BLaER1 treated with 17β-estradiol and CSF1 and Interleukin-3, amounts not matched to agents 10 nM and 100 nM (cell line): ENCODE data around the gene EGFL6.
"Not testable (repeated sequence)": the region's sequence is repeated elsewhere in the genome, so short reads cannot be mapped to it uniquely, and the experiment has no call there.

Experiments used
- H3K27ac ChIP-seq, 11 experiments: shearing (Covaris generic); formaldehyde crosslinking; 2 replicates each; pipeline ENCODE4 v1.8.1; 2022
- H3K27me3 ChIP-seq, 11 experiments: shearing (Covaris generic); formaldehyde crosslinking; 2 replicates each; pipeline ENCODE4 v1.8.1; 2022
- H3K36me3 ChIP-seq, 11 experiments: shearing (Covaris generic); formaldehyde crosslinking; 2 replicates each; pipeline ENCODE4 v1.8.1; 2022
- H3K4me1 ChIP-seq, 10 experiments: shearing (Covaris generic); formaldehyde crosslinking; 2 replicates each; pipeline ENCODE4 v1.8.1; 2022
- H3K4me2 ChIP-seq, 11 experiments: shearing (Covaris generic); formaldehyde crosslinking; 2 replicates each; pipeline ENCODE4 v1.8.1; 2022
- H3K4me3 ChIP-seq, 10 experiments: shearing (Covaris generic); formaldehyde crosslinking; 2 replicates each; pipeline ENCODE4 v1.8.1; 2022
- H3K9ac ChIP-seq, 11 experiments: shearing (Covaris generic); formaldehyde crosslinking; 2 replicates each; pipeline ENCODE4 v1.8.1; 2022
- H3K9me3 ChIP-seq, 11 experiments: shearing (Covaris generic); formaldehyde crosslinking; replicated peaks in 1 of 11; 2 replicates each; pipeline ENCODE4 v1.8.1; 2022
- H4K20me1 ChIP-seq, 11 experiments: shearing (Covaris generic); formaldehyde crosslinking; 2 replicates each; pipeline ENCODE4 v1.8.1; 2022
- Cebpa-rat ChIP-seq, 11 experiments: shearing (Covaris generic); IDR thresholded peaks; 2 replicates each; pipeline ENCODE4 v1.8.1; 2022

EGFL6 gene

GRCh38 chrX:13664020-13664419 is 94.6 kb downstream of the EGFL6 start:
- Histone ChIP-seq H3K4me1 (peaks cover 0 to 67% (median 3%) of the 10 kb centered on the region in 10 experiments; a peak in 9 of 20 replicates), H3K4me3 (no peak overlapping the region), H3K27ac (peak overlapping the region in 2 of 11 experiments; percentile 42 to 46; a peak in 3 of 22 replicates), H3K27me3 (peaks cover 95 to 100% (median 99%) of the 10 kb centered on the region in 11 experiments), H3K9ac (no peak overlapping the region), H3K4me2 (peak overlapping the region in 1 of 11 experiments; percentile 50; a peak in 1 of 22 replicates), H4K20me1 (peaks cover 0 to 30% (median 3%) of the 10 kb centered on the region in 11 experiments; a peak in 10 of 22 replicates), H3K36me3 (peaks cover 0 to 16% (median 0%) of the 10 kb centered on the region in 11 experiments; a peak in 6 of 22 replicates), H3K9me3 (0 out of 22 replicates have a peak, but pooled peaks cover 0 to 4% (median 0%) of the 10 kb centered on the region in 11 experiments)
- no peak for TF ChIP-seq Cebpa-rat (IDR thresholded peaks at IDR 0.05)

DNA sequence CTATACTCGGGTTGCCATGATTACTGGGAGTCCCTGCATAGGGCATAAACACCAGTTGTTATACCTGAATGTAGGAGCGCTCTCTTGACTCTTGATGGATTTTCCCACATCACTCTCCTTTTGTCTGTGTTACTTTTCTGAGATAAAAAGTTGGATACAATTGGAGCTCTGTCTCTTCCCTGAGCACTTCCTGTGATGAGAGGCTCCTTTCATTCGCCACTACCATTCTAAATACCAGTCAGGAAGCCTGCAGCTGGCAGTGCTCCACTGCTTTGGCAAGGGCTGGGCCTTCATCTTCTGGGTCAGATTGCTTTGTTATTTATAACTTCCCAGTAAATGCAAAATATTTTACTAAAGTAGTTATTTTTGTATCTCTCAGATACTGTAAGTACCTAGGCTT is 97.4 kb downstream of the EGFL6 start:
- H3K4me1 ChIP-seq = peaks cover 0 to 63% (median 0%) of the 10 kb centered on the region in 10 experiments; a peak in 6 of 20 replicates
- no peak overlapping the region for H3K27ac ChIP-seq
- peak overlapping the region in 2 of 11 experiments; percentile 31 to 50; a peak in 2 of 22 replicates for H3K4me2 ChIP-seq
- peaks cover 0 to 10% (median 4%) of the 10 kb centered on the region in 11 experiments; a peak in 4 of 22 replicates for H3K9me3 ChIP-seq
- TF ChIP-seq Cebpa-rat (IDR thresholded peaks at IDR 0.05) = no peak
- peaks cover 99 to 100% (median 100%) of the 10 kb centered on the region in 11 experiments for H3K27me3 ChIP-seq
- no peak overlapping the region for H3K4me3 ChIP-seq
- H4K20me1 ChIP-seq = peaks cover 0 to 35% (median 3%) of the 10 kb centered on the region in 11 experiments; a peak in 10 of 22 replicates
- no peak overlapping the region for H3K9ac ChIP-seq
- peaks cover 0 to 16% (median 0%) of the 10 kb centered on the region in 11 experiments; a peak in 5 of 22 replicates for H3K36me3 ChIP-seq

DNA sequence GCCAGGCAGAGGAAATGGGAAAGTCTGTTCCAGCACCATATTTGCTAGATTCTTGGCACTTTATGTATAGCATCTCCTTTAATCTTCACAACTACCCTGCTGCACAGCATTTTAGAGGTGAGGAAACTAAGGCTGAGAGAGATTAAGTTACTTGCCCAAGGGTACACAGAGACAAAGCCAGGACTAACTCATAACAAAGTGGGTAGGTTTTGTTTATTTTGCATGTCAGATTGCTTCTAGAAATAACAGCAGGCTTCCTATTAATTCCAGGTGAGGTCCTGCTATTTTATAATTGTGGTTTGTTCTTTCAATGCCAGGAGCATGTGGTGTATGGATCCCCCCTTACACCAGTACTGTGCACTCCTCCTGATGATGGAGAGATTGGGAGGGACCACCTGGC is 98.5 kb downstream of the EGFL6 start:
- Histone ChIP-seq H3K4me2 (no peak overlapping the region), H3K36me3 (peaks cover 0 to 11% (median 0%) of the 10 kb centered on the region in 11 experiments; a peak in 4 of 22 replicates), H3K9me3 (peaks cover 0 to 15% (median 4%) of the 10 kb centered on the region in 11 experiments; a peak in 11 of 22 replicates)

DNA sequence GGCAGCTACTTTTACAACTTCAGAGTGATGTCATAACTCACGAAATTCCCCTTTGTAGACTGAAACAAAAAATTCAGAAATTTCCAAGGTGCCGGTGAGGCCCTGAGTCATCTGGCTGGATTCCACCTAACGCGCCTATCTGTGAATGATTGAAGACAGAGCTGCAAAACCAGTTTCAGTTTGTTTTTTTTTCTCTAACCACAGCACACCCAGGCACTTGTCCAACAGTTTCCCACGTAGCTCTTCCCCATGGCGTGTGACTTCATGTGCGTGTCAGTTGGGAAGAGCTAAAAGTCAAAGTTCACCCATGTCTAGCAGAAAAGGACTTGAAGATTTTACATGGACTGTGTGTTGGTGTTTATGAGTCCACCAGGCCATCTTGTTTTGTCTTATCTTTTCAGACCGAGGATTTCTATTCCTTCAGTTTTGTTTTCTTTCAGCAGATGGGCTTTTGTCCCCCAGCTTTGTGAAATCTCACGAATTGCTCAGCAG is 99.9 kb downstream of the EGFL6 start:
- Histone ChIP-seq H3K4me3 (no peak overlapping the region), H4K20me1 (peaks cover 0 to 19% (median 0%) of the 10 kb centered on the region in 11 experiments; a peak in 7 of 22 replicates), H3K9ac (no peak overlapping the region), H3K27me3 (peaks cover 93 to 95% (median 94%) of the 10 kb centered on the region in 11 experiments), H3K27ac (no peak overlapping the region), H3K4me1 (peaks cover 0 to 44% (median 0%) of the 10 kb centered on the region in 10 experiments; a peak in 6 of 20 replicates), H3K36me3 (no peaks in the 10 kb centered on the region; a peak in 1 of 22 replicates), H3K4me2 (peak overlapping the region in 2 of 11 experiments; percentile 21 to 40; a peak in 2 of 22 replicates), H3K9me3 (peaks cover 0 to 23% (median 9%) of the 10 kb centered on the region in 11 experiments; a peak in 13 of 22 replicates)
- no peak for TF ChIP-seq Cebpa-rat (IDR thresholded peaks at IDR 0.05)

More for the DNA sequence above, 98.5 kb downstream of the EGFL6 start:
- Histone ChIP-seq H3K4me3 (no peak overlapping the region), H3K27ac (no peak overlapping the region), H3K9ac (no peak overlapping the region), H3K27me3 (peaks cover 99 to 100% (median 100%) of the 10 kb centered on the region in 11 experiments), H3K4me1 (peaks cover 0 to 54% (median 0%) of the 10 kb centered on the region in 10 experiments; a peak in 6 of 20 replicates), H4K20me1 (peaks cover 0 to 30% (median under 1%) of the 10 kb centered on the region in 11 experiments; a peak in 10 of 22 replicates)
- no peak for TF ChIP-seq Cebpa-rat (IDR thresholded peaks at IDR 0.05)

- Histone ChIP-seq H3K4me1 (peaks cover 0 to 39% (median 0%) of the 10 kb centered on the region in 10 experiments; a peak in 6 of 20 replicates), H3K4me2 (peak overlapping the region in 1 of 11 experiments; percentile 40; a peak in 1 of 22 replicates), H3K27me3 (peaks cover 89 to 91% (median 90%) of the 10 kb centered on the region in 11 experiments), H4K20me1 (peaks cover 0 to 17% (median 0%) of the 10 kb centered on the region in 11 experiments; a peak in 7 of 22 replicates), H3K9me3 (peaks cover 0 to 23% (median 9%) of the 10 kb centered on the region in 11 experiments; a peak in 13 of 22 replicates)
- H3K27ac ChIP-seq, H3K9ac ChIP-seq, H3K4me3 ChIP-seq, H3K36me3 ChIP-seq: not testable (repeated sequence)
Observed at GRCh38 chrX:13669755-13670154, 100.4 kb downstream of the EGFL6 start.

DNA sequence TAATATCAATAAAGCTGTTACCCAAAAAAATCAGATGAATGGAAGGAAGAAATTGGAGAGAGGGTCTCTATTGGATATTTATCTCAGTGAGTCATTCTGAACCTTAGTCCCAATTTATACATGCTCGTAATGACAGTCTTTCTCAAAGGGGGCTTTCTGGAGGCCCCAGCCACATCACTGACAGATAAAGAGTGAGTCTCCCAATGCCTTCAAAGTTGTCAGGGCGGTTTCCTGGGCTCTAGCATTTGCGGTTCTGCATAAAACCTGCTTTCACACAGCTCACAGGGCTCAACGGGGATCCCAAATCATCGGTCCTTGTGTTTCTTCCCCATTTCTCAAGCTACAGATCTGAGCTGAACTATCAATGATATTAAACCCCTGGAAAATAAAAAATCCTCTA is 100.8 kb downstream of the EGFL6 start:
- no peak for TF ChIP-seq Cebpa-rat (IDR thresholded peaks at IDR 0.05)
- no peak overlapping the region for H3K27ac ChIP-seq
- peaks cover 87 to 91% (median 89%) of the 10 kb centered on the region in 11 experiments for H3K27me3 ChIP-seq
- peaks cover 0 to 17% (median 0%) of the 10 kb centered on the region in 11 experiments; a peak in 7 of 22 replicates for H4K20me1 ChIP-seq
- H3K9ac ChIP-seq = no peak overlapping the region
- H3K4me2 ChIP-seq = no peak overlapping the region
- H3K4me1 ChIP-seq = peaks cover 0 to 35% (median 0%) of the 10 kb centered on the region in 10 experiments; a peak in 5 of 20 replicates
- H3K9me3 ChIP-seq = peaks cover 0 to 23% (median 9%) of the 10 kb centered on the region in 11 experiments; a peak in 14 of 22 replicates
- H3K36me3 ChIP-seq = no peaks in the 10 kb centered on the region
- H3K4me3 ChIP-seq = no peak overlapping the region

GRCh38 chrX:13673016-13673415 is 103.6 kb downstream of the EGFL6 start:
- Histone ChIP-seq H3K9ac (no peak overlapping the region), H3K9me3 (peaks cover 0 to 23% (median 9%) of the 10 kb centered on the region in 11 experiments; a peak in 14 of 22 replicates), H4K20me1 (peaks cover 0 to 7% (median 0%) of the 10 kb centered on the region in 11 experiments; a peak in 2 of 22 replicates), H3K36me3 (no peaks in the 10 kb centered on the region), H3K4me1 (peaks cover 0 to 22% (median 0%) of the 10 kb centered on the region in 10 experiments; a peak in 4 of 20 replicates), H3K4me3 (no peak overlapping the region), H3K27ac (no peak overlapping the region), H3K27me3 (peaks cover 78 to 91% (median 86%) of the 10 kb centered on the region in 11 experiments), H3K4me2 (no peak overlapping the region)
- TF ChIP-seq Cebpa-rat (IDR thresholded peaks at IDR 0.05) = no peak

DNA sequence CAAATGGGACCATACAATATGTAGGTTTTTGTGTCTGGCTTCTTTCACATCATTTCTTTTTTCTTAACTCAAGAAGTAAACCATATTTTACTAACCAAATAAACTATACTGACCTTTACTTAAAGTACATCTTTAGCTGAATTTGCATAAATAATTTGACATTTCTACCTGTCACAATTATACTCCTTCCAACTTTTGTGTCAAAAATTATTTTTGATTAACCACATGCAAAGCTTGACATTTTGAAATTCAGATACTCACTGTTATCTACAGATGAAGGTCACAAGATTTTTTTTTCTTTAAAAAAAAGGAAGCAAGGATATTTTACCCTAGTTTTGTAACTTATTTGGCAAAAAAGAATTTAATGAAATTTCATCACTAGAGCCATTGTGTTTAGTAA is 107.5 kb downstream of the EGFL6 start:
- Histone ChIP-seq H4K20me1 (no peaks in the 10 kb centered on the region), H3K27ac (no peak overlapping the region), H3K4me1 (peaks cover 0 to 16% (median 0%) of the 10 kb centered on the region in 10 experiments; a peak in 4 of 20 replicates), H3K9me3 (peaks cover 0 to 24% (median 13%) of the 10 kb centered on the region in 11 experiments; a peak in 16 of 22 replicates), H3K27me3 (peaks cover 60 to 74% (median 70%) of the 10 kb centered on the region in 11 experiments), H3K4me2 (peak overlapping the region in 1 of 11 experiments; percentile 44; a peak in 2 of 22 replicates), H3K4me3 (no peak overlapping the region), H3K9ac (no peak overlapping the region), H3K36me3 (no peaks in the 10 kb centered on the region)
- no peak for TF ChIP-seq Cebpa-rat (IDR thresholded peaks at IDR 0.05)

DNA sequence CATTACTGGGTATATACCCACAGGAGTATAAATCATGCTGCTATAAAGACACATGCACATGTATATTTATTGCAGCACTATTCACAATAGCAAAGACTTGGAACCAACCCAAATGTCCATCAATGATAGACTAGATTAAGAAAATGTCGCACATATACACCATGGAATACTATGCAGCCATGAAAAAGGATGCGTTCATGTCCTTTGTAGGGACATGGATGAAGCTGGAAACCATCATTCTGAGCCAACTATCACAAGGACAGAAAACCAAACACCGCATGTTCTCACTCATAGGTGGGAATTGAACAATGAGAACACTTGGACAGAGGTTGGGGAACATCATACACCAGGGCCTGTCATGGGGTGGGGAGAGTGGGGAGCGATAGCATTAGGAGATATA is 110.3 kb downstream of the EGFL6 start:
- H3K9ac ChIP-seq, H3K27ac ChIP-seq, H4K20me1 ChIP-seq, H3K4me2 ChIP-seq, H3K36me3 ChIP-seq, H3K4me3 ChIP-seq: not testable (repeated sequence)
- H3K4me1 ChIP-seq = peaks cover 0 to 17% (median 0%) of the 10 kb centered on the region in 10 experiments; a peak in 4 of 20 replicates
- H3K9me3 ChIP-seq = peaks cover 0 to 32% (median 7%) of the 10 kb centered on the region in 11 experiments; a peak in 11 of 22 replicates
- peaks cover 57 to 74% (median 71%) of the 10 kb centered on the region in 11 experiments for H3K27me3 ChIP-seq
